ENCODE measurements around the gene HSPG2. TPM values are rescaled to one million over a fixed set of nuclear protein-coding genes. Genes with fewer than 3 reads are reported as not detected.

The HSPG2 gene
- total and polyA plus RNA-seq, 2 of the 8 experiments (the other 6 are each of a cell fraction or from before 2014, with no cell fraction given) = 17.8 to 111 TPM

- Histone ChIP-seq H3K23me2 (ENCODE audit: low read depth, low read length) (no peaks in the 10 kb centered on the region), H3K79me1 (ENCODE audit: low read depth, low read length) (no peaks in the 10 kb centered on the region; the same call in 1 of the 2 replicates), H3K18ac (ENCODE audit: extremely low read depth, low read length) (no peak overlapping the region), H3K23ac (ENCODE audit: insufficient read length) (no peak overlapping the region), H4K8ac (ENCODE audit: extremely low read depth, insufficient read depth, low read length) (no peak overlapping the region), H3K36me3 (ENCODE audit: control insufficient read depth in 2 of 4, insufficient read depth in 4 of 4, low read length in 3 of 4) (peaks cover 8 to 27% (median 25%) of the 10 kb centered on the region in 4 experiments; a peak in 7 of 8 replicates), H2BK20ac (ENCODE audit: low read length) (no peak overlapping the region), H3K4me2 (ENCODE audit: insufficient read depth in 1 of 2, low read depth in 2 of 2, low read length in 2 of 2) (no peak overlapping the region), H2BK120ac (replicated peaks; ENCODE audit: low read depth, low read length) (no peak overlapping the region), H3K4me1 (replicated peaks in 1 of 4; ENCODE audit: control insufficient read depth in 3 of 4, insufficient read depth in 4 of 4, low read length in 3 of 4) (peaks cover 7 to 13% (median 9%) of the 10 kb centered on the region in 4 experiments; a peak in 6 of 7 replicates), H4K20me1 (replicated peaks in 1 of 2; ENCODE audit: control insufficient read depth in 1 of 2, insufficient read depth in 2 of 2, low read length in 2 of 2) (peaks cover 0 to 5% of the 10 kb centered on the region in 2 experiments), H3K4me3 (ENCODE audit: extremely low read depth in 1 of 4, insufficient read depth in 2 of 4, low read depth in 3 of 4, low read length in 4 of 4) (no peak overlapping the region), H3K9ac (replicated peaks in 1 of 4; ENCODE audit: extremely low read depth in 1 of 4, low read depth in 3 of 4, low read length in 3 of 4) (no peak overlapping the region), H4K91ac (replicated peaks; ENCODE audit: insufficient read length, low read length) (no peak overlapping the region), H2BK15ac (ENCODE audit: low read length) (no peak overlapping the region), H3K14ac (ENCODE audit: insufficient read length) (no peak overlapping the region), H2BK12ac (ENCODE audit: low read depth, low read length) (no peak overlapping the region), H2BK5ac (ENCODE audit: low read depth, low read length) (no peak overlapping the region), H3K27me3 (replicated peaks in 1 of 4; ENCODE audit: control insufficient read depth in 3 of 4, extremely low read depth in 1 of 4, insufficient read depth in 3 of 4, low read length in 3 of 4) (no peaks in the 10 kb centered on the region; a peak in 1 of 7 replicates), H2AFZ (ENCODE audit: low read length) (no peak overlapping the region), H3K4ac (replicated peaks; ENCODE audit: insufficient read length, low read depth, low read length) (no peak overlapping the region), H3K27ac (ENCODE audit: low read depth, low read length) (no peak overlapping the region), H2AK5ac (ENCODE audit: low read depth, low read length) (no peak overlapping the region), H3K56ac (replicated peaks; ENCODE audit: insufficient read length, low read depth, low read length) (no peak overlapping the region), H3K9me3 (ENCODE audit: insufficient read depth in 2 of 2, low read depth in 1 of 2, low read length in 1 of 2) (no peaks in the 10 kb centered on the region), H4K5ac (ENCODE audit: insufficient read length, low read depth, low read length) (no peak overlapping the region), H3K79me2 (ENCODE audit: control insufficient read depth in 1 of 2, insufficient read depth in 2 of 2, low read length in 2 of 2) (no peaks in the 10 kb centered on the region)
- DNase-seq (ENCODE audit: low read depth in 1 of 2, low spot score in 2 of 2) (no peak), FAIRE-seq (no peak)
- POLR2A ChIA-PET (ENCODE audit: partially characterized antibody) = interaction anchor here (1.4 to 1.8 kb wide), 2 partner anchors 12 to 27 kb away, joined by 3 to 4 read pairs; no protein-coding TSS in a partner anchor
- 93% methylated on average over 7 of the region's 7 CpGs; no CpG with 5 or more reads in 1 of the 2 experiments for WGBS, 2 experiments (ENCODE audit: extremely low coverage in 1 of 2, insufficient coverage in 1 of 2, insufficient read length in 1 of 2, insufficient replicate concordance in 2 of 2, low coverage in 1 of 2, low lambda C conversion rate in 2 of 2, missing lambda C conversion rate in 1 of 2)
- CTCF ChIA-PET (ENCODE audit: partially characterized antibody) = interaction anchor here (1.1 to 1.5 kb wide), 2 partner anchors 14 to 95 kb away, joined by 3 to 5 read pairs; no protein-coding TSS in a partner anchor
- TF ChIP-seq CREB1 (IDR thresholded peaks at IDR 0.05) = no peak
- TF ChIP-seq KDM5A (IDR thresholded peaks at IDR 0.05; ENCODE audit: low read length) = no peak
- TF ChIP-seq KDM1A (IDR thresholded peaks at IDR 0.05; ENCODE audit: borderline replicate concordance, low read length) = no peak
- no peak for TF ChIP-seq JUN (IDR thresholded peaks at IDR 0.05; ENCODE audit: low read depth, low read length)
- no peak for TF ChIP-seq SIN3A (conservative IDR thresholded peaks at IDR 0.05 in 1 of 2, IDR thresholded peaks at IDR 0.05 in 1 of 2; ENCODE audit: low read depth in 1 of 2, low read length in 2 of 2)
- no peak for TF ChIP-seq E2F6 (IDR thresholded peaks at IDR 0.05)
- no peak for TF ChIP-seq TBP (IDR thresholded peaks at IDR 0.05; ENCODE audit: low read depth, low read length)
- no peak for TF ChIP-seq ATF3 (IDR thresholded peaks at IDR 0.05; ENCODE audit: insufficient read depth, low read depth, low read length)
- TF ChIP-seq CEBPB (IDR thresholded peaks at IDR 0.05; ENCODE audit: low read depth, low read length) = no peak
- no peak for TF ChIP-seq ASH2L (IDR thresholded peaks at IDR 0.05; ENCODE audit: low read length)
- TF ChIP-seq ZNF274 (IDR thresholded peaks at IDR 0.05; ENCODE audit: borderline replicate concordance, extremely low read depth, low read length) = no peak
- TF ChIP-seq CHD2 (IDR thresholded peaks at IDR 0.05; ENCODE audit: low read length) = no peak
- TF ChIP-seq SP4 (IDR thresholded peaks at IDR 0.05; ENCODE audit: low read length) = no peak
- no peak for TF ChIP-seq BCL11A (IDR thresholded peaks at IDR 0.05; ENCODE audit: low read depth in 2 of 2, low read length in 2 of 2)
Measured at GRCh38 chr1:21868482-21868881, 68.6 kb downstream of the HSPG2 start.
